ENCODE data around the gene CPNE8.

DNA sequence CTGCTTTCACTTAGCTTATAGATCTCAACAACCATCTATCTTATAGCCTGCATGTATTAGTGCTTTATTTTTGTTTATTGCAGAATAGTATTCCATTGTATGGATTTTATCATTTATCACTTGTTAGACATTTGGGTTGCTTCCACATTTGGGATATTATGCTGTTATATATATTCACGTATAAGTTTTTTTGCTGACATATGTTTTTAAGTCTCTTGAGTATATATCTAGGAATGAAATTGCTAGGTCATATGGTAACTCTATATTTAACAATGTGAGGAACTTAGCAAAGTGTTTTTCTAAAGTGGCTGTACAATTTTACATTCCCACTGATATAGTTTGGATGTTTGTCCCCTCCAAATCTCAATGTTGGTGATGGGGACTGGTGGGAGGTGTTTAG, 208.1 kb downstream of the CPNE8 start:
- TF ChIP-seq, protein P1, sequence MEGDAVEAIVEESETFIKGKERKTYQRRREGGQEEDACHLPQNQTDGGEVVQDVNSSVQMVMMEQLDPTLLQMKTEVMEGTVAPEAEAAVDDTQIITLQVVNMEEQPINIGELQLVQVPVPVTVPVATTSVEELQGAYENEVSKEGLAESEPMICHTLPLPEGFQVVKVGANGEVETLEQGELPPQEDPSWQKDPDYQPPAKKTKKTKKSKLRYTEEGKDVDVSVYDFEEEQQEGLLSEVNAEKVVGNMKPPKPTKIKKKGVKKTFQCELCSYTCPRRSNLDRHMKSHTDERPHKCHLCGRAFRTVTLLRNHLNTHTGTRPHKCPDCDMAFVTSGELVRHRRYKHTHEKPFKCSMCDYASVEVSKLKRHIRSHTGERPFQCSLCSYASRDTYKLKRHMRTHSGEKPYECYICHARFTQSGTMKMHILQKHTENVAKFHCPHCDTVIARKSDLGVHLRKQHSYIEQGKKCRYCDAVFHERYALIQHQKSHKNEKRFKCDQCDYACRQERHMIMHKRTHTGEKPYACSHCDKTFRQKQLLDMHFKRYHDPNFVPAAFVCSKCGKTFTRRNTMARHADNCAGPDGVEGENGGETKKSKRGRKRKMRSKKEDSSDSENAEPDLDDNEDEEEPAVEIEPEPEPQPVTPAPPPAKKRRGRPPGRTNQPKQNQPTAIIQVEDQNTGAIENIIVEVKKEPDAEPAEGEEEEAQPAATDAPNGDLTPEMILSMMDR (IDR thresholded peaks at IDR 0.05; ENCODE audit: insufficient read depth, low read length), result no peak
- TF ChIP-seq POLR2AphosphoS5 (IDR thresholded peaks at IDR 0.05; ENCODE audit: low read depth), result no peak

Data from HL-60 (cell line).